HUES64 (cell line): ENCODE measurements around the gene ANKRD18B.
"Not testable (repeated sequence)": the region's sequence is repeated elsewhere in the genome, so short reads cannot be mapped to it uniquely, and the experiment has no call there.

Experiments
- H3K27ac ChIP-seq: 2 replicates; pipeline ENCODE4 v1.7.0; 2013; ENCODE audit warnings: low read depth, low read length, inconsistent platforms
- H3K27me3 ChIP-seq: 2 replicates; pipeline ENCODE4 v1.6.1; 2013; ENCODE audit warnings: mild to moderate bottlenecking, low read length; ENCODE audit not compliant: insufficient read depth
- H3K36me3 ChIP-seq: 2 replicates; pipeline ENCODE4 v1.6.1; 2013; ENCODE audit warnings: mild to moderate bottlenecking, low read length; ENCODE audit not compliant: insufficient read depth
- H3K4me1 ChIP-seq: 2 replicates; pipeline ENCODE4 v1.6.1; 2013; ENCODE audit warnings: mild to moderate bottlenecking, low read length, moderate library complexity; ENCODE audit not compliant: insufficient read depth
- H3K4me3 ChIP-seq: 2 replicates; pipeline ENCODE4 v1.5.1; 2013; ENCODE audit warnings: mild to moderate bottlenecking, low read length, moderate library complexity
- H3K9ac ChIP-seq: 2 replicates; pipeline ENCODE4 v1.6.1; 2013; ENCODE audit warnings: mild to moderate bottlenecking, low read depth, low read length
- H3K9me3 ChIP-seq: 2 replicates; pipeline ENCODE4 v1.6.1; 2013; ENCODE audit warnings: low read depth, low read length; ENCODE audit not compliant: insufficient read depth
- WGBS: fragments of 150-250, 120-280 bp; methylation state at CpG from one replicate; pipeline ENCODE4 v1.1.7; 2013; ENCODE audit warnings: missing lambda C conversion rate; 5-methylcytosine and 5-hydroxymethylcytosine counted together

ANKRD18B gene

GRCh38 chr9:33582686-33583085, 58.6 kb downstream of the ANKRD18B start:
- H3K4me3 ChIP-seq, H3K36me3 ChIP-seq, H3K27ac ChIP-seq, H3K9me3 ChIP-seq, H3K9ac ChIP-seq, H3K27me3 ChIP-seq, H3K4me1 ChIP-seq: not testable (repeated sequence)
- WGBS: 83% methylated on average over 2 of the region's 2 CpGs

- not testable (repeated sequence) for H3K4me3 ChIP-seq, H3K27me3 ChIP-seq, H3K9me3 ChIP-seq, H3K4me1 ChIP-seq, H3K36me3 ChIP-seq, H3K9ac ChIP-seq, H3K27ac ChIP-seq
- WGBS: 76% methylated on average over 1 of the region's 1 CpG
Observed at GRCh38 chr9:33586128-33586527, 62.1 kb downstream of the ANKRD18B start.

- H3K27me3 ChIP-seq, H3K36me3 ChIP-seq, H3K4me1 ChIP-seq, H3K27ac ChIP-seq, H3K4me3 ChIP-seq, H3K9ac ChIP-seq, H3K9me3 ChIP-seq: not testable (repeated sequence)
- WGBS: no CpG with 5 or more reads among the region's 2 CpGs
Observed at GRCh38 chr9:33587799-33588198, 63.7 kb downstream of the ANKRD18B start.

GRCh38 chr9:33588876-33589275, 64.8 kb downstream of the ANKRD18B start:
- WGBS: 86% methylated on average over 1 of the region's 2 CpGs
- H3K9me3 ChIP-seq, H3K4me1 ChIP-seq, H3K27me3 ChIP-seq, H3K36me3 ChIP-seq, H3K4me3 ChIP-seq, H3K9ac ChIP-seq, H3K27ac ChIP-seq: not testable (repeated sequence)

GRCh38 chr9:33590857-33591256, 66.8 kb downstream of the ANKRD18B start:
- not testable (repeated sequence) for H3K27me3 ChIP-seq, H3K36me3 ChIP-seq, H3K4me3 ChIP-seq, H3K27ac ChIP-seq, H3K9me3 ChIP-seq, H3K4me1 ChIP-seq, H3K9ac ChIP-seq
- WGBS: 88% methylated on average over 2 of the region's 2 CpGs

- not testable (repeated sequence) for H3K9ac ChIP-seq, H3K9me3 ChIP-seq, H3K4me1 ChIP-seq, H3K4me3 ChIP-seq, H3K27me3 ChIP-seq, H3K36me3 ChIP-seq, H3K27ac ChIP-seq
- WGBS: 97% methylated on average over 2 of the region's 2 CpGs
Observed at GRCh38 chr9:33596974-33597373, 72.9 kb downstream of the ANKRD18B start.

GRCh38 chr9:33597386-33597785, 73.3 kb downstream of the ANKRD18B start:
- not testable (repeated sequence) for H3K4me1 ChIP-seq, H3K9me3 ChIP-seq, H3K27me3 ChIP-seq, H3K4me3 ChIP-seq, H3K36me3 ChIP-seq, H3K27ac ChIP-seq, H3K9ac ChIP-seq
- 96% methylated on average over 3 of the region's 3 CpGs for WGBS

GRCh38 chr9:33598796-33599379, 74.8 kb downstream of the ANKRD18B start:
- not testable (repeated sequence) for H3K9ac ChIP-seq, H3K27ac ChIP-seq, H3K36me3 ChIP-seq, H3K4me1 ChIP-seq, H3K27me3 ChIP-seq, H3K9me3 ChIP-seq, H3K4me3 ChIP-seq
- WGBS: 88% methylated on average over 8 of the region's 8 CpGs

- 95% methylated on average over 30 of the region's 32 CpGs for WGBS
- not testable (repeated sequence) for H3K4me3 ChIP-seq
Observed at GRCh38 chr9:33600911-33601310, 76.9 kb downstream of the ANKRD18B start.

GRCh38 chr9:33604249-33604648, 80.2 kb downstream of the ANKRD18B start:
- not testable (repeated sequence) for H3K9me3 ChIP-seq, H3K36me3 ChIP-seq, H3K4me1 ChIP-seq, H3K4me3 ChIP-seq, H3K27ac ChIP-seq, H3K9ac ChIP-seq, H3K27me3 ChIP-seq
- WGBS: 63% methylated on average over 3 of the region's 3 CpGs

More at GRCh38 chr9:33600911-33601310, 76.9 kb downstream of the ANKRD18B start:
- H3K36me3 ChIP-seq, H3K9ac ChIP-seq, H3K27ac ChIP-seq, H3K4me1 ChIP-seq, H3K9me3 ChIP-seq, H3K27me3 ChIP-seq: not testable (repeated sequence)

GRCh38 chr9:33604936-33605335, 80.9 kb downstream of the ANKRD18B start:
- H3K9me3 ChIP-seq, H3K4me3 ChIP-seq, H3K36me3 ChIP-seq, H3K27ac ChIP-seq, H3K4me1 ChIP-seq, H3K9ac ChIP-seq, H3K27me3 ChIP-seq: not testable (repeated sequence)
- WGBS: 98% methylated on average over 3 of the region's 4 CpGs

- Histone ChIP-seq H3K4me3 (no peak overlapping the region), H3K9me3 (no peaks in the 10 kb centered on the region), H3K36me3 (no peaks in the 10 kb centered on the region), H3K4me1 (no peaks in the 10 kb centered on the region), H3K9ac (no peak overlapping the region), H3K27me3 (no peaks in the 10 kb centered on the region), H3K27ac (no peak overlapping the region)
- 90% methylated on average over 1 of the region's 1 CpG for WGBS
Observed at GRCh38 chr9:33611358-33611757, 87.3 kb downstream of the ANKRD18B start.
